GM18519 (cell line): Measurements from ENCODE around the gene KCND2.
A peak's percentile ranks its signal among the peaks of the same experiment; 100 is the strongest.

ENCODE experiments used
- ATAC-seq: cut with Tn5 transposase; IDR thresholded peaks from one replicate; pipeline ENCODE4 v1.9.1; 2021; ENCODE audit warnings: mild to moderate bottlenecking, moderate library complexity; ENCODE audit not compliant: unreplicated experiment, low FRiP score

KCND2 gene

GRCh38 chr7:120405652-120406051 is 132.7 kb downstream of the KCND2 start:
- no peak for ATAC-seq

GRCh38 chr7:120407010-120407409 is 134.0 kb downstream of the KCND2 start:
- no peak for ATAC-seq

- ATAC-seq: peak; percentile 91
Measured at GRCh38 chr7:120412139-120413050, 139.4 kb downstream of the KCND2 start.

GRCh38 chr7:120413164-120413563 is 140.2 kb downstream of the KCND2 start:
- no peak for ATAC-seq

GRCh38 chr7:120417244-120417979 is 144.4 kb downstream of the KCND2 start:
- no peak for ATAC-seq

- ATAC-seq: peak; percentile 97
Measured at GRCh38 chr7:120421151-120421651, 148.2 kb downstream of the KCND2 start.

GRCh38 chr7:120431016-120431415 is 158.0 kb downstream of the KCND2 start:
- ATAC-seq: no peak

- peak; percentile 37 for ATAC-seq
Measured at GRCh38 chr7:120436487-120437060, 163.6 kb downstream of the KCND2 start.

- peak; percentile 83 for ATAC-seq
Measured at GRCh38 chr7:120441850-120442249, 168.9 kb downstream of the KCND2 start.

- peak; percentile 53 for ATAC-seq
Measured at GRCh38 chr7:120442838-120443237, 169.9 kb downstream of the KCND2 start.

GRCh38 chr7:120444650-120445049 is 171.7 kb downstream of the KCND2 start:
- no peak for ATAC-seq

GRCh38 chr7:120445276-120445675 is 172.3 kb downstream of the KCND2 start:
- no peak for ATAC-seq

- ATAC-seq: no peak
Measured at GRCh38 chr7:120452665-120453064, 179.7 kb downstream of the KCND2 start.

- no peak for ATAC-seq
Measured at GRCh38 chr7:120456699-120457098, 183.7 kb downstream of the KCND2 start.

GRCh38 chr7:120460949-120461348 is 188.0 kb downstream of the KCND2 start:
- ATAC-seq: no peak

GRCh38 chr7:120462991-120463390 is 190.0 kb downstream of the KCND2 start:
- ATAC-seq: no peak

- no peak for ATAC-seq
Measured at GRCh38 chr7:120464104-120464503, 191.1 kb downstream of the KCND2 start.

GRCh38 chr7:120467676-120468075 is 194.7 kb downstream of the KCND2 start:
- ATAC-seq: no peak

GRCh38 chr7:120468611-120469010 is 195.6 kb downstream of the KCND2 start:
- no peak for ATAC-seq

- no peak for ATAC-seq
Measured at GRCh38 chr7:120472892-120473291, 199.9 kb downstream of the KCND2 start.

GRCh38 chr7:120473352-120473751 is 200.4 kb downstream of the KCND2 start:
- ATAC-seq: no peak
